ENCODE data around the gene ROR1.

Gene ROR1

GRCh38 chr1:63885899-63886298 is 112.1 kb downstream of the ROR1 start:
- no peak for DNase-seq (ENCODE audit: low read depth)

GRCh38 chr1:63886340-63886739 is 112.5 kb downstream of the ROR1 start:
- DNase-seq (ENCODE audit: low read depth), result no peak

GRCh38 chr1:63887809-63888208 is 114.0 kb downstream of the ROR1 start:
- no peak for DNase-seq (ENCODE audit: low read depth)

GRCh38 chr1:63888984-63889383 is 115.2 kb downstream of the ROR1 start:
- DNase-seq (ENCODE audit: low read depth), result no peak

GRCh38 chr1:63890468-63890867 is 116.7 kb downstream of the ROR1 start:
- no peak for DNase-seq (ENCODE audit: low read depth)

- DNase-seq (ENCODE audit: low read depth), result no peak
These were observed 117.4 kb downstream of the ROR1 start for GRCh38 chr1:63891060-63891690.

- no peak for DNase-seq (ENCODE audit: low read depth)
These were observed 119.0 kb downstream of the ROR1 start for GRCh38 chr1:63892632-63893395.

GRCh38 chr1:63893976-63894375 is 120.2 kb downstream of the ROR1 start:
- DNase-seq (ENCODE audit: low read depth), result no peak

- no peak for DNase-seq (ENCODE audit: low read depth)
These were observed 120.9 kb downstream of the ROR1 start for GRCh38 chr1:63894627-63895265.

- no peak for DNase-seq (ENCODE audit: low read depth)
These were observed 122.9 kb downstream of the ROR1 start for GRCh38 chr1:63896755-63897154.

GRCh38 chr1:63898428-63899196 is 124.8 kb downstream of the ROR1 start:
- DNase-seq (ENCODE audit: low read depth), result no peak

- DNase-seq (ENCODE audit: low read depth), result no peak
These were observed 127.3 kb downstream of the ROR1 start for GRCh38 chr1:63901094-63901493.

GRCh38 chr1:63902844-63903589 is 129.2 kb downstream of the ROR1 start:
- DNase-seq (ENCODE audit: low read depth), result no peak

GRCh38 chr1:63903947-63904610 is 130.3 kb downstream of the ROR1 start:
- no peak for DNase-seq (ENCODE audit: low read depth)

- DNase-seq (ENCODE audit: low read depth), result no peak
These were observed 131.0 kb downstream of the ROR1 start for GRCh38 chr1:63904826-63905225.

- DNase-seq (ENCODE audit: low read depth), result no peak
These were observed 132.4 kb downstream of the ROR1 start for GRCh38 chr1:63906047-63906704.

GRCh38 chr1:63907051-63907450 is 133.2 kb downstream of the ROR1 start:
- DNase-seq (ENCODE audit: low read depth), result no peak

GRCh38 chr1:63908016-63908415 is 134.2 kb downstream of the ROR1 start:
- no peak for DNase-seq (ENCODE audit: low read depth)

- DNase-seq (ENCODE audit: low read depth), result no peak
These were observed 135.7 kb downstream of the ROR1 start for GRCh38 chr1:63909526-63909925.

- DNase-seq (ENCODE audit: low read depth), result no peak
These were observed 137.2 kb downstream of the ROR1 start for GRCh38 chr1:63911049-63911448.

GRCh38 chr1:63912643-63913042 is 138.8 kb downstream of the ROR1 start:
- no peak for DNase-seq (ENCODE audit: low read depth)
